B cell (primary cell): ENCODE data around the gene CDCA8. TPM values are rescaled to one million over a fixed set of nuclear protein-coding genes. Genes with fewer than 3 reads are reported as not detected.

Source experiments
- ATAC-seq: fragments of 200-7000 bp; cut with Tn5 transposase; one replicate; pipeline ENCODE4 v1.10.0; 2021; ENCODE audit warnings: low read depth, mild to moderate bottlenecking, moderate number of reproducible peaks, moderate library complexity
- CTCF ChIA-PET: fragments of 350-600 bp; sonication (Branson Sonifier 250); formaldehyde crosslinking; loops from one replicate; lab custom pipeline; 2021; ENCODE audit warnings: antibody characterized with exemption, inconsistent platforms; lab: Charles Lee
- POLR2A ChIA-PET: fragments of 350-600 bp; sonication (Branson Sonifier 250); formaldehyde crosslinking; loops from one replicate; lab custom pipeline; 2021; ENCODE audit warnings: antibody characterized with exemption; lab: Charles Lee
- DNase-seq: peaks from one replicate; pipeline ENCODE4 v3.0.0; 2013
- H2AFZ ChIP-seq: 2 replicates; pipeline ENCODE4 v1.6.1; 2012; ENCODE audit warnings: mild to moderate bottlenecking, low read depth, low read length; ENCODE audit not compliant: insufficient read depth, poor library complexity, severe bottlenecking
- H3K27ac ChIP-seq, 2 donors: 1 replicate in 1 of 2; 2 replicates in 1 of 2; pipeline ENCODE4 v1.5.1; 2012 to 2013; ENCODE audit warnings: low read length in 2 of 2, mild to moderate bottlenecking in 2 of 2, moderate library complexity in 1 of 2
- H3K27me3 ChIP-seq, 4 experiments: fragments of 200-600 bp in 1 of 4; sonication (generic) in 1 of 4; replicated peaks in 1 of 4; 1 replicate in 2 of 4; 2 replicates in 2 of 4; pipeline versions ENCODE4 v1.6.1 to v1.7.0; 2013 to 2016; ENCODE audit warnings: low read length in 3 of 4, mild to moderate bottlenecking in 2 of 4, mixed read lengths in 1 of 4, moderate library complexity in 1 of 4; ENCODE audit not compliant: insufficient read depth in 4 of 4, control insufficient read depth in 3 of 4; ENCODE audit errors: control extremely low read depth in 1 of 4
- H3K36me3 ChIP-seq, 2 experiments: replicated peaks in 1 of 2; 1 replicate in 1 of 2; 2 replicates in 1 of 2; pipeline versions ENCODE4 v1.6.1 to v1.7.1; 2013; ENCODE audit warnings: low read length in 1 of 2; ENCODE audit not compliant: insufficient read depth in 2 of 2, control insufficient read depth in 1 of 2; ENCODE audit errors: control extremely low read depth in 1 of 2, extremely low read depth in 1 of 2
- H3K4me1 ChIP-seq, 2 donors: fragments of 200-600 bp in 1 of 2; sonication (generic) in 1 of 2; 1 replicate in 1 of 2; 2 replicates in 1 of 2; pipeline versions ENCODE4 v1.5.1 to v1.6.1; 2013 to 2017; ENCODE audit warnings: low read length in 2 of 2; ENCODE audit not compliant: control insufficient read depth in 2 of 2, insufficient read depth in 2 of 2
- H3K4me2 ChIP-seq: replicated peaks from 2 replicates; pipeline ENCODE3; 2012; ENCODE audit warnings: mild to moderate bottlenecking, low read depth, low read length; ENCODE audit not compliant: poor library complexity, severe bottlenecking
- H3K4me3 ChIP-seq, 5 experiments: fragments of 200-600 bp in 1 of 5; sonication (generic) in 1 of 5; 1 replicate in 3 of 5; 2 replicates in 2 of 5; pipeline versions ENCODE4 v1.5.1 to v1.7.0; 2011 to 2016; ENCODE audit warnings: low read length in 4 of 5, mild to moderate bottlenecking in 4 of 5, low read depth in 2 of 5, control low read depth in 1 of 5, moderate library complexity in 1 of 5; ENCODE audit not compliant: insufficient read depth in 1 of 5; ENCODE audit errors: control extremely low read depth in 1 of 5, extremely low read depth in 1 of 5
- H3K79me2 ChIP-seq: fragments of 200-600 bp; sonication (generic); one replicate; pipeline ENCODE4 v1.6.0; 2016; ENCODE audit warnings: low read length; ENCODE audit not compliant: control insufficient read depth, insufficient read depth
- H3K9ac ChIP-seq: fragments of 200-600 bp; sonication (generic); 2 replicates; pipeline ENCODE4 v1.6.1; 2017; ENCODE audit warnings: mild to moderate bottlenecking, low read length, moderate library complexity
- H3K9me3 ChIP-seq, 3 donors: one replicate each; pipeline versions ENCODE4 v1.6.1 to v1.7.1; 2013; ENCODE audit warnings: low read length in 2 of 3; ENCODE audit not compliant: control insufficient read depth in 2 of 3, insufficient read depth in 1 of 3; ENCODE audit errors: control extremely low read depth in 1 of 3
- H4K20me1 ChIP-seq: 2 replicates; pipeline ENCODE4 v1.6.0; 2012; ENCODE audit warnings: mild to moderate bottlenecking, low read length; ENCODE audit not compliant: insufficient read depth, control insufficient read depth, poor library complexity, severe bottlenecking
- H3K27ac Mint-ChIP-seq: one replicate; pipeline ENCODE4 v1.8.0; 2021; ENCODE audit warnings: mixed read lengths
- H3K27me3 Mint-ChIP-seq: one replicate; pipeline ENCODE4 v1.8.0; 2021; ENCODE audit warnings: mixed read lengths
- H3K4me1 Mint-ChIP-seq: one replicate; pipeline ENCODE4 v1.8.0; 2021; ENCODE audit warnings: mixed read lengths
- H3K4me3 Mint-ChIP-seq: one replicate; pipeline ENCODE4 v1.8.0; 2021; ENCODE audit warnings: mixed read lengths
- H3K9me3 Mint-ChIP-seq: one replicate; pipeline ENCODE4 v1.8.0; 2022; ENCODE audit warnings: mixed read lengths; ENCODE audit not compliant: insufficient read depth
- EZH2 ChIP-seq: IDR thresholded peaks from 2 replicates; pipeline ENCODE4 v1.6.1; 2012; ENCODE audit warnings: borderline replicate concordance, low read depth, mild to moderate bottlenecking, moderate library complexity, low read length; ENCODE audit not compliant: insufficient read depth, poor library complexity, severe bottlenecking
- WGBS: methylation state at CpG from one replicate; pipeline ENCODE4 v1.1.5; 2013; ENCODE audit warnings: missing lambda C conversion rate; ENCODE audit not compliant: insufficient coverage; 5-methylcytosine and 5-hydroxymethylcytosine counted together
- intact Hi-C: fragments of 100-400 bp; cut with micrococcal nuclease; formaldehyde crosslinking; loops from one replicate; pipeline ENCODE4 v1.10.0; 2022
- polyA plus RNA-seq: library from polyadenylated mRNA; depleted of rRNA; stranded (reverse); fragments of >200 nt; gene quantifications from 2 replicates; pipeline ENCODE4 v1.2.3, GENCODE V29; 2012
- total RNA-seq, 2 donors: library from RNA; stranded (reverse); fragments of 120-200 nt in 1 of 2; gene quantifications; 1 replicate in 1 of 2; 2 replicates in 1 of 2; pipeline versions ENCODE4 v1.2.3 to v1.2.4, GENCODE V29; 2013 to 2022
- TF ChIP-seq, protein P1 (sequence below): fragments of 200-600 bp; IDR thresholded peaks from one replicate; pipeline ENCODE4 v1.8.0; 2022; ENCODE audit warnings: antibody characterized with exemption, mild to moderate bottlenecking

CDCA8 gene
- total and polyA plus RNA-seq, 2 donors (not counting 1 experiment from before 2014, with no cell fraction given), result 1.3 to 1.6 TPM

DNA sequence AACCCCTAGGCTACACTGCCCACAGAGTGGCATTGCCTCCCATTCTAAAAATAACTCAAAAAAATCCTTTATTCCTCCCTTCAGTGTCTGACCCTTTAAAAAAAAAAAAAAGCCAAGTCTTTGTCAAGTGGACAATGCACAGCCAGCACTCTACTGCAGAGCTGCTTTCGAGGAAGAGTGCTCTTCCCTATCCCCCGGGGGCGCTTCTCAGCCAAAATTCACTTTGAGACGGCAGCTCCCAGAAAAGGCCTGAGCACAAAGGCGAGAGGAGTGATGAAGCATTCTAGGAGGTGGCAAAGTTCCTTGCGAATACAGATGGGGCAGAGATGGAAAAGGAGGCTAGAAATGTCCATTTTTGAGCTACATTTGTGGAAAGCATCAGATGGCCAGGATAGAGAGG is 49.3 kb downstream of the CDCA8 start:
- Histone ChIP-seq H3K9ac (no peak overlapping the region), H3K4me3 (no peak overlapping the region), H3K27ac (no peak overlapping the region), H2AFZ (no peak overlapping the region), H3K4me1 (no peaks in the 10 kb centered on the region), H3K4me2 (no peak overlapping the region), H3K9me3 (peaks cover 0 to 8% (median 3%) of the 10 kb centered on the region in 3 donors), H3K79me2 (no peaks in the 10 kb centered on the region), H3K36me3 (no peaks in the 10 kb centered on the region), H3K27me3 (peaks cover 0 to 17% (median 10%) of the 10 kb centered on the region in 4 experiments), H4K20me1 (no peaks in the 10 kb centered on the region)
- WGBS, result 63% methylated on average over 5 of the region's 6 CpGs
- no peaks in the 10 kb centered on the region for H3K4me1 Mint-ChIP-seq
- H3K27me3 Mint-ChIP-seq, result peaks cover 49% of the 10 kb centered on the region
- no peak for ATAC-seq
- H3K4me3 Mint-ChIP-seq, result no peak overlapping the region
- H3K27ac Mint-ChIP-seq, result no peak overlapping the region
- ChIA-PET POLR2A (no interaction called here), CTCF (no interaction called here)
- TF ChIP-seq EZH2, result no peak
- TF ChIP-seq, protein P1, sequence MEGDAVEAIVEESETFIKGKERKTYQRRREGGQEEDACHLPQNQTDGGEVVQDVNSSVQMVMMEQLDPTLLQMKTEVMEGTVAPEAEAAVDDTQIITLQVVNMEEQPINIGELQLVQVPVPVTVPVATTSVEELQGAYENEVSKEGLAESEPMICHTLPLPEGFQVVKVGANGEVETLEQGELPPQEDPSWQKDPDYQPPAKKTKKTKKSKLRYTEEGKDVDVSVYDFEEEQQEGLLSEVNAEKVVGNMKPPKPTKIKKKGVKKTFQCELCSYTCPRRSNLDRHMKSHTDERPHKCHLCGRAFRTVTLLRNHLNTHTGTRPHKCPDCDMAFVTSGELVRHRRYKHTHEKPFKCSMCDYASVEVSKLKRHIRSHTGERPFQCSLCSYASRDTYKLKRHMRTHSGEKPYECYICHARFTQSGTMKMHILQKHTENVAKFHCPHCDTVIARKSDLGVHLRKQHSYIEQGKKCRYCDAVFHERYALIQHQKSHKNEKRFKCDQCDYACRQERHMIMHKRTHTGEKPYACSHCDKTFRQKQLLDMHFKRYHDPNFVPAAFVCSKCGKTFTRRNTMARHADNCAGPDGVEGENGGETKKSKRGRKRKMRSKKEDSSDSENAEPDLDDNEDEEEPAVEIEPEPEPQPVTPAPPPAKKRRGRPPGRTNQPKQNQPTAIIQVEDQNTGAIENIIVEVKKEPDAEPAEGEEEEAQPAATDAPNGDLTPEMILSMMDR, result no peak
- intact Hi-C loops, result no loop called here
- peaks cover 2% of the 10 kb centered on the region for H3K9me3 Mint-ChIP-seq
- no peak for DNase-seq

DNA sequence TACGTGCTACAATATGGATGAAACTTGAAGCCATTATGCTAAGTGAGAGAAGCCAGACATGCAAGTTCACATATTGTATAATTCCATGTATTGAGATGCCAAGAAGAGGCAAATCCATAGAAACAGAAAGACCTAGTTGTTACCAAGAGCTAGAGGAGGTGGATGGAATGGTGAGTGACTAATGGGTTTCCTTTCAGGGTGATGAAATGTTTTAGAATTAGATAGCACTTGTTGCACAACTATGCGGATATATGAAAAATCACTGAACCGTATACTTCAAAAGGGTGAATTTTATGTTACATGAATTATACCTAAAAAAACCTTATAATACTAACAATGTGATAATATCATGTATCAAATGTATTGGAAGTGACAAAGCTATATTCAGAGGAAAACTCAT is 54.5 kb downstream of the CDCA8 start:
- no peak overlapping the region for H3K4me3 ChIP-seq
- Mint-ChIP-seq H3K9me3 (peaks cover 3% of the 10 kb centered on the region), H3K27ac (no peak overlapping the region), H3K4me3 (no peak overlapping the region), H3K27me3 (peaks cover 40% of the 10 kb centered on the region), H3K4me1 (peaks cover under 1% of the 10 kb centered on the region)
- no peaks in the 10 kb centered on the region for H3K4me1 ChIP-seq
- no peak overlapping the region for H3K4me2 ChIP-seq
- peaks cover 0 to 10% (median 3%) of the 10 kb centered on the region in 3 donors for H3K9me3 ChIP-seq
- H3K27ac ChIP-seq, result no peak overlapping the region
- whole genome bisulfite sequencing, result no CpG with 5 or more reads among the region's 3 CpGs
- peaks cover 0 to 20% (median 9%) of the 10 kb centered on the region in 4 experiments for H3K27me3 ChIP-seq
- H3K36me3 ChIP-seq, result no peaks in the 10 kb centered on the region
- ATAC-seq, result no peak
- H2AFZ ChIP-seq, result no peak overlapping the region
- intact Hi-C loops, result no loop called here
- ChIA-PET CTCF (interaction anchor here (0.6 kb wide), 1 partner anchor 39 kb away, joined by 6 read pairs; no protein-coding TSS in a partner anchor), POLR2A (no interaction called here)
- no peak overlapping the region for H3K9ac ChIP-seq
- TF ChIP-seq EZH2, result no peak
- TF ChIP-seq, protein P1, result no peak
- H3K79me2 ChIP-seq, result no peaks in the 10 kb centered on the region
- H4K20me1 ChIP-seq, result no peaks in the 10 kb centered on the region
- no peak for DNase-seq
